Endothelial cell of umbilical vein (primary cell): ENCODE results near the gene PRKX.

Source experiments
- CTCF ChIP-seq, 2 donors: IDR thresholded peaks; 1 replicate in 1 of 2; 2 replicates in 1 of 2; pipeline ENCODE4 v1.5.1; 2011; ENCODE audit warnings: low read length in 2 of 2, mild to moderate bottlenecking in 2 of 2, moderate library complexity in 2 of 2, control low read depth in 1 of 2, inconsistent platforms in 1 of 2, low read depth in 1 of 2; ENCODE audit not compliant: insufficient read depth in 1 of 2; ENCODE audit errors: extremely low read depth in 1 of 2
- EZH2 ChIP-seq: IDR thresholded peaks from 2 replicates; pipeline ENCODE4 v1.6.1; 2012; ENCODE audit warnings: borderline replicate concordance, low read depth, mild to moderate bottlenecking, moderate library complexity, low read length, inconsistent platforms; ENCODE audit not compliant: severe bottlenecking
- FOS ChIP-seq: IDR thresholded peaks from 2 replicates; pipeline ENCODE4 v1.6.1; 2011; ENCODE audit warnings: mild to moderate bottlenecking, low read length, moderate library complexity, borderline replicate concordance; ENCODE audit not compliant: insufficient read depth

- TF ChIP-seq CTCF (IDR thresholded peaks at IDR 0.05; ENCODE audit: extremely low read depth in 1 of 2, insufficient read depth in 1 of 2, low read depth in 1 of 2, low read length in 2 of 2) (no peak), EZH2 (no peak), FOS (no peak)
These were observed 92.0 kb downstream of the PRKX start for GRCh38 chrX:3621414-3621813.
